Thyroid gland (tissue), 4 donors: Measurements from ENCODE around the gene FAM76A.

ENCODE experiments used
- CTCF ChIP-seq, 6 experiments: fragments of 200-600 bp in 3 of 6; fragments of 450-650 bp in 3 of 6; sonication (generic) in 3 of 6; IDR thresholded peaks; one replicate each; pipeline ENCODE4 v1.5.1; 2016 to 2019; ENCODE audit warnings: antibody characterized with exemption in 6 of 6, mild to moderate bottlenecking in 2 of 6, inconsistent platforms in 1 of 6, moderate library complexity in 1 of 6
- POLR2A ChIP-seq, 2 donors: fragments of 450-650 bp; IDR thresholded peaks; one replicate each; pipeline ENCODE4 v1.6.1; 2017; ENCODE audit warnings: antibody characterized with exemption in 2 of 2, mild to moderate bottlenecking in 2 of 2, moderate library complexity in 1 of 2

GRCh38 chr1:27784700-27785099, 58.9 kb downstream of the FAM76A start:
- TF ChIP-seq CTCF (IDR thresholded peaks at IDR 0.05) (no peak), POLR2A (IDR thresholded peaks at IDR 0.05) (no peak)
